IMR-90 (cell line): ENCODE data around the gene CSGALNACT2. TPM values are rescaled to one million over a fixed set of nuclear protein-coding genes. Genes with fewer than 3 reads are reported as not detected.

Experiments used
- ATAC-seq: fragments of 200-7000 bp; cut with Tn5 transposase; 2 replicates; pipeline ENCODE4 v1.9.1; 2020; ENCODE audit warnings: low read depth, mild to moderate bottlenecking, moderate library complexity
- BruUV-seq: library from RNA; stranded (reverse); fragments of 400-500 nt; replicated peaks from 2 replicates; lab custom pipeline; 2021; lab: Mats Ljungman, UMichigan
- CTCF ChIA-PET: fragments of 300-600 bp; formaldehyde crosslinking; extraction: SDS; loops from one replicate; lab custom pipeline; 2021; ENCODE audit warnings: antibody characterized with exemption; lab: Yijun Ruan, JAX
- POLR2A ChIA-PET: fragments of 300-600 bp; sonication (Branson Sonifier 250); formaldehyde crosslinking; loops from one replicate; lab custom pipeline; 2022; ENCODE audit warnings: antibody characterized with exemption; ENCODE audit not compliant: unreplicated experiment; lab: Charles Lee
- DNase-seq: peaks from one replicate; pipeline ENCODE4 v3.0.0; 2013
- H2AFZ ChIP-seq: replicated peaks from 2 replicates; pipeline ENCODE3; 2013; ENCODE audit warnings: low read length, mild to moderate bottlenecking; ENCODE audit not compliant: poor library complexity
- H2AK5ac ChIP-seq: 2 replicates; pipeline ENCODE4 v1.6.1; 2013; ENCODE audit warnings: low read depth, low read length, inconsistent platforms
- H2AK9ac ChIP-seq: replicated peaks from 2 replicates; pipeline ENCODE3; 2013; ENCODE audit warnings: mild to moderate bottlenecking, low read depth, low read length, moderate library complexity; ENCODE audit not compliant: poor library complexity
- H2BK120ac ChIP-seq: 2 replicates; pipeline ENCODE4 v1.6.1; 2013; ENCODE audit warnings: low read depth, low read length, inconsistent platforms
- H2BK15ac ChIP-seq: 3 replicates; pipeline ENCODE4 v1.6.1; 2013; ENCODE audit warnings: low read depth, low read length, inconsistent platforms
- H2BK20ac ChIP-seq: 2 replicates; pipeline ENCODE4 v1.6.1; 2013; ENCODE audit warnings: low read depth, mild to moderate bottlenecking, inconsistent platforms, low read length, moderate library complexity
- H2BK5ac ChIP-seq: 2 replicates; pipeline ENCODE4 v1.6.1; 2013; ENCODE audit warnings: mild to moderate bottlenecking, low read depth, low read length, inconsistent platforms; ENCODE audit not compliant: poor library complexity, severe bottlenecking
- H3K14ac ChIP-seq: replicated peaks from 2 replicates; pipeline ENCODE4 v1.6.1; 2013; ENCODE audit warnings: low read depth, low read length, inconsistent platforms
- H3K18ac ChIP-seq: 2 replicates; pipeline ENCODE4 v1.6.1; 2013; ENCODE audit warnings: low read depth, low read length, control low read depth
- H3K23ac ChIP-seq: 2 replicates; pipeline ENCODE4 v1.6.1; 2013; ENCODE audit warnings: low read depth, low read length, inconsistent platforms
- H3K27ac ChIP-seq: 2 replicates; pipeline ENCODE4 v1.5.1; 2013; ENCODE audit warnings: mild to moderate bottlenecking, control low read depth, low read length; ENCODE audit not compliant: insufficient read depth
- H3K27me3 ChIP-seq: 2 replicates; pipeline ENCODE4 v1.6.1; 2013; ENCODE audit warnings: low read length; ENCODE audit not compliant: control insufficient read depth, insufficient read depth
- H3K36me3 ChIP-seq: 2 replicates; pipeline ENCODE4 v1.6.1; 2013; ENCODE audit warnings: low read length, mixed read lengths; ENCODE audit not compliant: control insufficient read depth, insufficient read depth
- H3K4ac ChIP-seq: 2 replicates; pipeline ENCODE4 v1.6.1; 2013; ENCODE audit warnings: low read depth, low read length, inconsistent platforms
- H3K4me1 ChIP-seq: 2 replicates; pipeline ENCODE4 v1.6.1; 2013; ENCODE audit warnings: low read length, mixed read lengths; ENCODE audit not compliant: control insufficient read depth, insufficient read depth
- H3K4me2 ChIP-seq: 2 replicates; pipeline ENCODE4 v1.6.1; 2013; ENCODE audit warnings: low read depth, mild to moderate bottlenecking, control low read depth, low read length, moderate library complexity
- H3K4me3 ChIP-seq: 2 replicates; pipeline ENCODE4 v1.5.1; 2013; ENCODE audit warnings: low read depth, mild to moderate bottlenecking, control low read depth, low read length, moderate library complexity; ENCODE audit not compliant: insufficient read depth
- H3K56ac ChIP-seq: 2 replicates; pipeline ENCODE4 v1.6.1; 2013; ENCODE audit warnings: low read length, inconsistent platforms; ENCODE audit not compliant: insufficient read depth; ENCODE audit errors: extremely low read depth
- H3K79me1 ChIP-seq, 2 experiments: 2 replicates each; pipeline ENCODE4 v1.6.1; 2013; ENCODE audit warnings: low read length in 2 of 2, inconsistent platforms in 1 of 2, low read depth in 1 of 2
- H3K9ac ChIP-seq: 2 replicates; pipeline ENCODE4 v1.6.1; 2013; ENCODE audit warnings: low read depth, low read length, control low read depth
- H3K9me1 ChIP-seq: 2 replicates; pipeline ENCODE4 v1.6.1; 2013; ENCODE audit warnings: low read length, inconsistent platforms; ENCODE audit not compliant: insufficient read depth
- H3K9me3 ChIP-seq: 2 replicates; pipeline ENCODE4 v1.6.1; 2013; ENCODE audit warnings: low read length; ENCODE audit not compliant: control insufficient read depth, insufficient read depth
- H4K20me1 ChIP-seq: 2 replicates; pipeline ENCODE4 v1.6.1; 2013; ENCODE audit warnings: low read length, inconsistent platforms; ENCODE audit not compliant: insufficient read depth
- H4K5ac ChIP-seq: 2 replicates; pipeline ENCODE4 v1.6.1; 2013; ENCODE audit warnings: mild to moderate bottlenecking, low read depth, low read length, control low read depth
- H4K8ac ChIP-seq, 2 experiments: 2 replicates each; pipeline ENCODE4 v1.6.1; 2013; ENCODE audit warnings: low read depth in 2 of 2, low read length in 2 of 2, control low read depth in 1 of 2, inconsistent platforms in 1 of 2
- H4K91ac ChIP-seq: 2 replicates; pipeline ENCODE4 v1.6.1; 2013; ENCODE audit warnings: low read depth, low read length, inconsistent platforms; ENCODE audit not compliant: insufficient read depth
- BHLHE40 ChIP-seq: fragments of 150-350 bp; IDR thresholded peaks from 2 replicates; pipeline ENCODE4 v1.6.1; 2016; ENCODE audit warnings: mild to moderate bottlenecking, low read depth, low read length
- CEBPB ChIP-seq: IDR thresholded peaks from 2 replicates; pipeline ENCODE4 v1.6.1; 2012; ENCODE audit warnings: low read depth, low read length, improper control_type of control experiment
- CHD1 ChIP-seq: IDR thresholded peaks from 2 replicates; pipeline ENCODE4 v1.6.1; 2012; ENCODE audit warnings: low read depth, low read length, improper control_type of control experiment
- CTCF ChIP-seq: conservative IDR thresholded peaks from 2 replicates; pipeline ENCODE4 v1.5.1; 2012; ENCODE audit warnings: mild to moderate bottlenecking, low read depth, low read length, improper control_type of control experiment
- FOS ChIP-seq: fragments of 150-350 bp; IDR thresholded peaks from 2 replicates; pipeline ENCODE4 v1.6.1; 2016; ENCODE audit warnings: low read depth, low read length
- MAFK ChIP-seq: IDR thresholded peaks from 2 replicates; pipeline ENCODE4 v1.6.1; 2012; ENCODE audit warnings: low read depth, low read length, improper control_type of control experiment
- NFE2L2 ChIP-seq: fragments of 150-350 bp; IDR thresholded peaks from 2 replicates; pipeline ENCODE4 v1.6.1; 2016; ENCODE audit warnings: low read depth, mild to moderate bottlenecking, low read length
- POLR2A ChIP-seq: IDR thresholded peaks from 2 replicates; pipeline ENCODE4 v1.6.1; 2012; ENCODE audit warnings: mild to moderate bottlenecking, low read depth, low read length
- RCOR1 ChIP-seq: IDR thresholded peaks from 2 replicates; pipeline ENCODE4 v1.6.1; 2012; ENCODE audit warnings: mild to moderate bottlenecking, low read length, improper control_type of control experiment; ENCODE audit not compliant: insufficient replicate concordance
- RFX5 ChIP-seq: IDR thresholded peaks from 2 replicates; pipeline ENCODE4 v1.8.0; 2012; ENCODE audit warnings: low read depth, mild to moderate bottlenecking, low read length, moderate library complexity
- SMC3 ChIP-seq: fragments of 150-350 bp; IDR thresholded peaks from 2 replicates; pipeline ENCODE4 v1.6.1; 2016; ENCODE audit warnings: low read depth, mild to moderate bottlenecking, antibody characterized with exemption, low read length, moderate library complexity
- WGBS, 2 experiments: methylation state at CpG; one replicate each; pipeline versions ENCODE4 v1.1.5 to v1.1.7; 2013; ENCODE audit warnings: missing lambda C conversion rate in 2 of 2; ENCODE audit not compliant: insufficient read length in 1 of 2; ENCODE audit errors: extremely low coverage in 2 of 2; 5-methylcytosine and 5-hydroxymethylcytosine counted together
- dilution Hi-C: fragments of 300-500 bp; cut with HindIII; formaldehyde crosslinking; loops from one replicate; pipeline ENCODE4 v1.14.3; 2018; ENCODE audit warnings: low sequenced_read_pairs; ENCODE audit not compliant: unreplicated experiment
- in situ Hi-C: fragments of 300-500 bp; cut with MboI; formaldehyde crosslinking; loops from 3 replicates; pipeline ENCODE4 v1.14.3; 2019; ENCODE audit warnings: low sequenced_read_pairs, inconsistent platforms, mixed read lengths
- intact Hi-C: fragments of 100-400 bp; cut with micrococcal nuclease; formaldehyde crosslinking; loops from 2 replicates; pipeline ENCODE4 v1.10.0; 2022
- polyA plus RNA-seq, 3 experiments: library from polyadenylated mRNA; depleted of rRNA; stranded (reverse); fragments of >200 nt; gene quantifications; 2 replicates each; pipeline ENCODE4 v1.2.3, GENCODE V29; 2012; ENCODE audit warnings: low replicate concordance in 1 of 3
- total RNA-seq: library from RNA; depleted of rRNA; stranded (reverse); fragments of >200 nt; gene quantifications from 2 replicates; pipeline ENCODE4 v1.2.3, GENCODE V29; 2012
- TF ChIP-seq, protein P1 (sequence below): fragments of 150-350 bp; IDR thresholded peaks from 2 replicates; pipeline ENCODE4 v1.6.1; 2017; ENCODE audit warnings: mild to moderate bottlenecking, antibody characterized with exemption, low read length, low read depth

CSGALNACT2 gene
- total and polyA plus RNA-seq, 2 of the 4 experiments (the other 2 are of a cell fraction), result 6.5 to 13.1 TPM

GRCh38 chr10:43115881-43116595, 22.2 kb upstream of the CSGALNACT2 start (continued):
- no peak for TF ChIP-seq CTCF
- TF ChIP-seq RCOR1, result no peak

- no peak for DNase-seq
- no peak overlapping the region for H2AFZ ChIP-seq
- no peak overlapping the region for H2AK9ac ChIP-seq
- H4K8ac ChIP-seq, result no peak overlapping the region
- no peaks in the 10 kb centered on the region for H3K79me1 ChIP-seq
- H3K36me3 ChIP-seq, result no peaks in the 10 kb centered on the region
- H3K23ac ChIP-seq, result no peak overlapping the region
- H3K4me1 ChIP-seq, result no peaks in the 10 kb centered on the region
- H3K14ac ChIP-seq, result no peak overlapping the region
- whole genome bisulfite sequencing, 2 experiments, result 86% methylated on average over 6 of the region's 10 CpGs; no CpG with 5 or more reads in 1 of the 2 experiments
- POLR2A ChIA-PET, result no interaction called here
- BruUV-seq, result no TSS peak
- H2AK5ac ChIP-seq, result no peak overlapping the region
- in situ Hi-C loops, result no loop called here
- H3K27ac ChIP-seq, result no peak overlapping the region
- no peak overlapping the region for H4K5ac ChIP-seq
- H3K56ac ChIP-seq, result no peak overlapping the region
- no peak overlapping the region for H3K9ac ChIP-seq
- H2BK120ac ChIP-seq, result no peak overlapping the region
- CTCF ChIA-PET, result no interaction called here
- H4K20me1 ChIP-seq, result no peaks in the 10 kb centered on the region
- H3K4ac ChIP-seq, result no peak overlapping the region
- H2BK5ac ChIP-seq, result no peak overlapping the region
- H2BK20ac ChIP-seq, result no peak overlapping the region
- no peaks in the 10 kb centered on the region for H3K9me3 ChIP-seq
- dilution Hi-C loops, result no loop called here
- no peak for ATAC-seq
- intact Hi-C loops, result no loop called here
- peaks cover 24% of the 10 kb centered on the region; the same call in 1 of the 2 replicates for H3K27me3 ChIP-seq
- H3K4me2 ChIP-seq, result no peak overlapping the region
- no peak overlapping the region for H3K18ac ChIP-seq
- H2BK15ac ChIP-seq, result no peak overlapping the region
- H3K4me3 ChIP-seq, result no peak overlapping the region
- H3K9me1 ChIP-seq, result 0 out of 2 replicates have a peak, but pooled peaks cover 2% of the 10 kb centered on the region
- H4K91ac ChIP-seq, result no peak overlapping the region
- TF ChIP-seq NFE2L2, result no peak
- TF ChIP-seq RFX5, result no peak
- TF ChIP-seq CHD1, result no peak
- no peak for TF ChIP-seq RCOR1
- no peak for TF ChIP-seq MAFK
- TF ChIP-seq, protein P1, sequence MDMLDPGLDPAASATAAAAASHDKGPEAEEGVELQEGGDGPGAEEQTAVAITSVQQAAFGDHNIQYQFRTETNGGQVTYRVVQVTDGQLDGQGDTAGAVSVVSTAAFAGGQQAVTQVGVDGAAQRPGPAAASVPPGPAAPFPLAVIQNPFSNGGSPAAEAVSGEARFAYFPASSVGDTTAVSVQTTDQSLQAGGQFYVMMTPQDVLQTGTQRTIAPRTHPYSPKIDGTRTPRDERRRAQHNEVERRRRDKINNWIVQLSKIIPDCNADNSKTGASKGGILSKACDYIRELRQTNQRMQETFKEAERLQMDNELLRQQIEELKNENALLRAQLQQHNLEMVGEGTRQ, result no peak
- TF ChIP-seq FOS, result no peak
- TF ChIP-seq CTCF, result no peak
- TF ChIP-seq SMC3, result no peak
- no peak for TF ChIP-seq BHLHE40
- TF ChIP-seq CEBPB, result no peak
- TF ChIP-seq POLR2A, result no peak
Measured at GRCh38 chr10:43116596-43116995, 21.6 kb upstream of the CSGALNACT2 start.
